ENCODE measurements around the gene AGER. TPM values are rescaled to one million over a fixed set of nuclear protein-coding genes. Genes with fewer than 3 reads are reported as not detected.

The AGER gene
- total and polyA plus RNA-seq, 2 of the 4 experiments (the other 2 are of a cell fraction) = 0.18 to 4.2 TPM

DNA sequence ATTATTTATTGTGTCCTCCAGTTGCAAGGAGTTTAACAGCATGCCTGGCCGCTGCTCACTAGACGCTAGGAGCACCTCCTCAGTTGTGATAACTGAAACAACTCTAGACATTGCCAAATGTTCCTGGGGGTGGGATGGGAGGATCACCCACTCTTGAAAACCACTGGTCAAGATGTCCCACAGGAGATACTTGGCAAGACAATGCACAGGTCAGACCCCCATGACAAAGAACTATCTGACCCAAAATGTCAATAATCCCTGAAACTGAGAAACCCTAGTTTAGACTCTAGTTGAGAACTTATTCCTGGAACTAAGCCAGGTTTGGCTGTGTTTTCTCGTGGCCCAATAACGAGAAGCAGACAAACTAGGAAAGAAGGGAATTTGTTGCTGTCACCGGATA is 44.5 kb downstream of the AGER start:
- Histone ChIP-seq H3K27me3 (ENCODE audit: control insufficient read depth, insufficient read depth, low read length) (0 out of 2 replicates have a peak, but pooled peaks cover 1% of the 10 kb centered on the region), H4K8ac (ENCODE audit: low read depth in 2 of 2, low read length in 2 of 2) (no peak overlapping the region), H3K9me1 (ENCODE audit: insufficient read depth, low read length) (no peaks in the 10 kb centered on the region; the same call in 1 of the 2 replicates), H2BK15ac (ENCODE audit: low read depth, low read length) (no peak overlapping the region), H4K20me1 (ENCODE audit: insufficient read depth, low read length) (no peaks in the 10 kb centered on the region), H3K9ac (ENCODE audit: low read depth, low read length) (no peak overlapping the region), H4K91ac (ENCODE audit: insufficient read depth, low read depth, low read length) (no peak overlapping the region), H3K4me2 (ENCODE audit: low read depth, low read length) (no peak overlapping the region), H2BK5ac (ENCODE audit: low read depth, low read length, poor library complexity, severe bottlenecking) (no peak overlapping the region), H3K4me3 (ENCODE audit: insufficient read depth, low read depth, low read length) (no peak overlapping the region), H3K36me3 (ENCODE audit: control insufficient read depth, insufficient read depth, low read length) (no peaks in the 10 kb centered on the region), H3K9me3 (ENCODE audit: control insufficient read depth, insufficient read depth, low read length) (no peaks in the 10 kb centered on the region), H3K27ac (ENCODE audit: insufficient read depth, low read length) (no peak overlapping the region), H3K23ac (ENCODE audit: low read depth, low read length) (no peak overlapping the region), H3K79me1 (ENCODE audit: low read depth in 1 of 2, low read length in 2 of 2) (no peaks in the 10 kb centered on the region), H4K5ac (ENCODE audit: low read depth, low read length) (no peak overlapping the region), H3K4ac (ENCODE audit: low read depth, low read length) (no peak overlapping the region), H2BK20ac (ENCODE audit: low read depth, low read length) (no peak overlapping the region), H2AK9ac (replicated peaks; ENCODE audit: low read depth, low read length, poor library complexity) (no peak overlapping the region), H3K18ac (ENCODE audit: low read depth, low read length) (no peak overlapping the region), H2AK5ac (ENCODE audit: low read depth, low read length) (no peak overlapping the region), H3K14ac (replicated peaks; ENCODE audit: low read depth, low read length) (no peak overlapping the region), H2BK120ac (ENCODE audit: low read depth, low read length) (no peak overlapping the region), H2AFZ (replicated peaks; ENCODE audit: low read length, poor library complexity) (no peak overlapping the region), H3K4me1 (ENCODE audit: control insufficient read depth, insufficient read depth, low read length) (peaks cover 7% of the 10 kb centered on the region; the same call in 1 of the 2 replicates), H3K56ac (ENCODE audit: extremely low read depth, insufficient read depth, low read length) (no peak overlapping the region)
- no peak for DNase-seq
- dilution Hi-C loops (cut with HindIII; ENCODE audit: low sequenced_read_pairs, unreplicated experiment) (no loop called here), intact Hi-C loops (cut with micrococcal nuclease) (no loop called here), in situ Hi-C loops (cut with MboI; ENCODE audit: low sequenced_read_pairs) (no loop called here)
- ATAC-seq (ENCODE audit: low read depth) = no peak
- CTCF ChIA-PET = no interaction called here
- BruUV-seq (replicated peaks) = no TSS peak
- POLR2A ChIA-PET (ENCODE audit: unreplicated experiment) = no interaction called here
- no CpG with 5 or more reads among the region's 5 CpGs for WGBS, 2 experiments (ENCODE audit: extremely low coverage in 2 of 2, insufficient read length in 1 of 2)
- TF ChIP-seq CEBPB (IDR thresholded peaks at IDR 0.05; ENCODE audit: low read depth, low read length) (no peak), POLR2A (IDR thresholded peaks at IDR 0.05; ENCODE audit: low read depth, low read length) (no peak), NFE2L2 (IDR thresholded peaks at IDR 0.05; ENCODE audit: low read depth, low read length) (no peak), RAD21 (IDR thresholded peaks at IDR 0.05; ENCODE audit: low read length) (no peak), RCOR1 (IDR thresholded peaks at IDR 0.05; ENCODE audit: insufficient replicate concordance, low read length) (no peak), CHD1 (IDR thresholded peaks at IDR 0.05; ENCODE audit: low read depth, low read length) (no peak), MAZ (IDR thresholded peaks at IDR 0.05; ENCODE audit: borderline replicate concordance, low read depth, low read length) (no peak), BHLHE40 (IDR thresholded peaks at IDR 0.05; ENCODE audit: low read depth, low read length) (no peak), RFX5 (IDR thresholded peaks at IDR 0.05; ENCODE audit: low read depth, low read length) (no peak), SMC3 (IDR thresholded peaks at IDR 0.05; ENCODE audit: low read depth, low read length) (no peak), MXI1 (IDR thresholded peaks at IDR 0.05; ENCODE audit: borderline replicate concordance, low read depth, low read length) (no peak), FOS (IDR thresholded peaks at IDR 0.05; ENCODE audit: low read depth, low read length) (no peak), MAFK (IDR thresholded peaks at IDR 0.05; ENCODE audit: low read depth, low read length) (no peak)
- TF ChIP-seq, protein P1, sequence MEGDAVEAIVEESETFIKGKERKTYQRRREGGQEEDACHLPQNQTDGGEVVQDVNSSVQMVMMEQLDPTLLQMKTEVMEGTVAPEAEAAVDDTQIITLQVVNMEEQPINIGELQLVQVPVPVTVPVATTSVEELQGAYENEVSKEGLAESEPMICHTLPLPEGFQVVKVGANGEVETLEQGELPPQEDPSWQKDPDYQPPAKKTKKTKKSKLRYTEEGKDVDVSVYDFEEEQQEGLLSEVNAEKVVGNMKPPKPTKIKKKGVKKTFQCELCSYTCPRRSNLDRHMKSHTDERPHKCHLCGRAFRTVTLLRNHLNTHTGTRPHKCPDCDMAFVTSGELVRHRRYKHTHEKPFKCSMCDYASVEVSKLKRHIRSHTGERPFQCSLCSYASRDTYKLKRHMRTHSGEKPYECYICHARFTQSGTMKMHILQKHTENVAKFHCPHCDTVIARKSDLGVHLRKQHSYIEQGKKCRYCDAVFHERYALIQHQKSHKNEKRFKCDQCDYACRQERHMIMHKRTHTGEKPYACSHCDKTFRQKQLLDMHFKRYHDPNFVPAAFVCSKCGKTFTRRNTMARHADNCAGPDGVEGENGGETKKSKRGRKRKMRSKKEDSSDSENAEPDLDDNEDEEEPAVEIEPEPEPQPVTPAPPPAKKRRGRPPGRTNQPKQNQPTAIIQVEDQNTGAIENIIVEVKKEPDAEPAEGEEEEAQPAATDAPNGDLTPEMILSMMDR (conservative IDR thresholded peaks at IDR 0.05; ENCODE audit: low read depth, low read length) = no peak
- TF ChIP-seq, protein P2, sequence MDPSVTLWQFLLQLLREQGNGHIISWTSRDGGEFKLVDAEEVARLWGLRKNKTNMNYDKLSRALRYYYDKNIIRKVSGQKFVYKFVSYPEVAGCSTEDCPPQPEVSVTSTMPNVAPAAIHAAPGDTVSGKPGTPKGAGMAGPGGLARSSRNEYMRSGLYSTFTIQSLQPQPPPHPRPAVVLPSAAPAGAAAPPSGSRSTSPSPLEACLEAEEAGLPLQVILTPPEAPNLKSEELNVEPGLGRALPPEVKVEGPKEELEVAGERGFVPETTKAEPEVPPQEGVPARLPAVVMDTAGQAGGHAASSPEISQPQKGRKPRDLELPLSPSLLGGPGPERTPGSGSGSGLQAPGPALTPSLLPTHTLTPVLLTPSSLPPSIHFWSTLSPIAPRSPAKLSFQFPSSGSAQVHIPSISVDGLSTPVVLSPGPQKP (IDR thresholded peaks at IDR 0.05; ENCODE audit: borderline replicate concordance, low read depth, low read length) = no peak
- TF ChIP-seq, protein P3, sequence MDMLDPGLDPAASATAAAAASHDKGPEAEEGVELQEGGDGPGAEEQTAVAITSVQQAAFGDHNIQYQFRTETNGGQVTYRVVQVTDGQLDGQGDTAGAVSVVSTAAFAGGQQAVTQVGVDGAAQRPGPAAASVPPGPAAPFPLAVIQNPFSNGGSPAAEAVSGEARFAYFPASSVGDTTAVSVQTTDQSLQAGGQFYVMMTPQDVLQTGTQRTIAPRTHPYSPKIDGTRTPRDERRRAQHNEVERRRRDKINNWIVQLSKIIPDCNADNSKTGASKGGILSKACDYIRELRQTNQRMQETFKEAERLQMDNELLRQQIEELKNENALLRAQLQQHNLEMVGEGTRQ (IDR thresholded peaks at IDR 0.05; ENCODE audit: low read depth, low read length) = no peak

Measured in IMR-90 (cell line).